MM.1S (cell line): ENCODE measurements around the gene TMEM176B.

Experiments used
- DNase-seq: peaks from one replicate; pipeline ENCODE4 v3.0.0-alpha.2; 2015
- H2AFZ ChIP-seq: fragments of 300-600 bp; sonication (generic); 2 replicates; pipeline ENCODE4 v1.6.0; 2016; ENCODE audit warnings: antibody characterized with exemption, low read length
- H3F3A ChIP-seq: fragments of 300-600 bp; sonication (generic); 2 replicates; pipeline ENCODE4 v1.6.1; 2016; ENCODE audit warnings: mild to moderate bottlenecking, antibody characterized with exemption, low read length, moderate library complexity, mixed read lengths; ENCODE audit not compliant: insufficient read depth
- H3K27ac ChIP-seq: fragments of 300-600 bp; sonication (generic); 2 replicates; pipeline ENCODE4 v1.5.1; 2016; ENCODE audit warnings: mild to moderate bottlenecking, low read length
- H3K27me3 ChIP-seq: fragments of 300-600 bp; sonication (generic); replicated peaks from 2 replicates; pipeline ENCODE4 v1.6.0; 2016; ENCODE audit warnings: low read length; ENCODE audit not compliant: insufficient read depth
- H3K36me3 ChIP-seq: fragments of 300-600 bp; sonication (generic); replicated peaks from 2 replicates; pipeline ENCODE4 v1.6.1; 2016; ENCODE audit warnings: mild to moderate bottlenecking, low read length, mixed read lengths; ENCODE audit not compliant: insufficient read depth
- H3K4me1 ChIP-seq: fragments of 300-600 bp; sonication (generic); 2 replicates; pipeline ENCODE4 v1.6.1; 2016; ENCODE audit warnings: low read length, mixed read lengths
- H3K4me2 ChIP-seq: fragments of 300-600 bp; sonication (generic); 2 replicates; pipeline ENCODE4 v1.6.0; 2016; ENCODE audit warnings: low read depth, low read length
- H3K4me3 ChIP-seq: fragments of 300-600 bp; sonication (generic); 2 replicates; pipeline ENCODE4 v1.5.1; 2016; ENCODE audit warnings: low read length, mixed read lengths
- H3K79me2 ChIP-seq: fragments of 300-600 bp; sonication (generic); 2 replicates; pipeline ENCODE4 v1.6.1; 2016; ENCODE audit warnings: mixed run types, low read length, mixed read lengths
- H3K9ac ChIP-seq: fragments of 300-600 bp; sonication (generic); 2 replicates; pipeline ENCODE4 v1.6.1; 2016; ENCODE audit warnings: low read length, mixed read lengths
- H3K9me2 ChIP-seq: fragments of 300-600 bp; sonication (generic); replicated peaks from 2 replicates; pipeline ENCODE4 v1.6.1; 2016; ENCODE audit warnings: mild to moderate bottlenecking, low read length, mixed read lengths; ENCODE audit not compliant: insufficient read depth
- H3K9me3 ChIP-seq: fragments of 300-600 bp; sonication (generic); replicated peaks from 2 replicates; pipeline ENCODE4 v1.6.1; 2016; ENCODE audit warnings: mild to moderate bottlenecking, low read length, mixed read lengths; ENCODE audit not compliant: insufficient read depth
- H4K20me1 ChIP-seq: fragments of 300-600 bp; sonication (generic); 2 replicates; pipeline ENCODE4 v1.6.1; 2016; ENCODE audit warnings: mild to moderate bottlenecking, low read length, moderate library complexity, mixed read lengths; ENCODE audit not compliant: insufficient read depth
- EZH2 ChIP-seq: fragments of 300-600 bp; sonication (generic); optimal IDR thresholded peaks from 2 replicates; pipeline ENCODE3; 2017; ENCODE audit warnings: low read depth, mild to moderate bottlenecking, antibody characterized with exemption, low read length, mixed read lengths
- EZH2phosphoT487 ChIP-seq: fragments of 300-600 bp; sonication (generic); IDR thresholded peaks from 2 replicates; pipeline ENCODE4 v1.6.1; 2018; ENCODE audit warnings: antibody characterized with exemption, low read length
- TF ChIP-seq, protein P1 (sequence below): fragments of 300-600 bp; sonication (generic); IDR thresholded peaks from 2 replicates; pipeline ENCODE4 v1.5.1; 2016; ENCODE audit warnings: antibody characterized with exemption, low read length, mixed read lengths

Gene TMEM176B

GRCh38 chr7:150745086-150745485 lies 55.1 kb downstream of the TMEM176B start:
- Histone ChIP-seq H3F3A (no peaks in the 10 kb centered on the region), H2AFZ (no peak overlapping the region), H3K4me1 (no peaks in the 10 kb centered on the region), H3K4me3 (no peak overlapping the region), H3K9me2 (no peaks in the 10 kb centered on the region), H3K9me3 (no peaks in the 10 kb centered on the region), H3K79me2 (no peaks in the 10 kb centered on the region), H4K20me1 (no peaks in the 10 kb centered on the region), H3K9ac (no peak overlapping the region), H3K4me2 (no peak overlapping the region), H3K36me3 (no peaks in the 10 kb centered on the region), H3K27me3 (no peaks in the 10 kb centered on the region), H3K27ac (no peak overlapping the region)
- TF ChIP-seq EZH2 (no peak), EZH2phosphoT487 (no peak)
- TF ChIP-seq, protein P1, sequence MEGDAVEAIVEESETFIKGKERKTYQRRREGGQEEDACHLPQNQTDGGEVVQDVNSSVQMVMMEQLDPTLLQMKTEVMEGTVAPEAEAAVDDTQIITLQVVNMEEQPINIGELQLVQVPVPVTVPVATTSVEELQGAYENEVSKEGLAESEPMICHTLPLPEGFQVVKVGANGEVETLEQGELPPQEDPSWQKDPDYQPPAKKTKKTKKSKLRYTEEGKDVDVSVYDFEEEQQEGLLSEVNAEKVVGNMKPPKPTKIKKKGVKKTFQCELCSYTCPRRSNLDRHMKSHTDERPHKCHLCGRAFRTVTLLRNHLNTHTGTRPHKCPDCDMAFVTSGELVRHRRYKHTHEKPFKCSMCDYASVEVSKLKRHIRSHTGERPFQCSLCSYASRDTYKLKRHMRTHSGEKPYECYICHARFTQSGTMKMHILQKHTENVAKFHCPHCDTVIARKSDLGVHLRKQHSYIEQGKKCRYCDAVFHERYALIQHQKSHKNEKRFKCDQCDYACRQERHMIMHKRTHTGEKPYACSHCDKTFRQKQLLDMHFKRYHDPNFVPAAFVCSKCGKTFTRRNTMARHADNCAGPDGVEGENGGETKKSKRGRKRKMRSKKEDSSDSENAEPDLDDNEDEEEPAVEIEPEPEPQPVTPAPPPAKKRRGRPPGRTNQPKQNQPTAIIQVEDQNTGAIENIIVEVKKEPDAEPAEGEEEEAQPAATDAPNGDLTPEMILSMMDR = no peak
- DNase-seq = no peak

GRCh38 chr7:150744041-150744656 lies 56.0 kb downstream of the TMEM176B start:
- H3K36me3 ChIP-seq = no peaks in the 10 kb centered on the region
- H3K4me1 ChIP-seq = no peaks in the 10 kb centered on the region
- no peak overlapping the region for H3K27ac ChIP-seq
- no peaks in the 10 kb centered on the region for H3F3A ChIP-seq
- H2AFZ ChIP-seq = no peak overlapping the region
- H3K79me2 ChIP-seq = no peaks in the 10 kb centered on the region
- no peak for DNase-seq
- no peak overlapping the region for H3K9ac ChIP-seq
- no peak overlapping the region for H3K4me2 ChIP-seq
- H4K20me1 ChIP-seq = no peaks in the 10 kb centered on the region
- TF ChIP-seq EZH2 = no peak
- no peak for TF ChIP-seq EZH2phosphoT487
- TF ChIP-seq, protein P1 = no peak
- no peak overlapping the region for H3K4me3 ChIP-seq
- no peaks in the 10 kb centered on the region for H3K9me2 ChIP-seq
- no peaks in the 10 kb centered on the region for H3K9me3 ChIP-seq
- no peaks in the 10 kb centered on the region for H3K27me3 ChIP-seq

DNA sequence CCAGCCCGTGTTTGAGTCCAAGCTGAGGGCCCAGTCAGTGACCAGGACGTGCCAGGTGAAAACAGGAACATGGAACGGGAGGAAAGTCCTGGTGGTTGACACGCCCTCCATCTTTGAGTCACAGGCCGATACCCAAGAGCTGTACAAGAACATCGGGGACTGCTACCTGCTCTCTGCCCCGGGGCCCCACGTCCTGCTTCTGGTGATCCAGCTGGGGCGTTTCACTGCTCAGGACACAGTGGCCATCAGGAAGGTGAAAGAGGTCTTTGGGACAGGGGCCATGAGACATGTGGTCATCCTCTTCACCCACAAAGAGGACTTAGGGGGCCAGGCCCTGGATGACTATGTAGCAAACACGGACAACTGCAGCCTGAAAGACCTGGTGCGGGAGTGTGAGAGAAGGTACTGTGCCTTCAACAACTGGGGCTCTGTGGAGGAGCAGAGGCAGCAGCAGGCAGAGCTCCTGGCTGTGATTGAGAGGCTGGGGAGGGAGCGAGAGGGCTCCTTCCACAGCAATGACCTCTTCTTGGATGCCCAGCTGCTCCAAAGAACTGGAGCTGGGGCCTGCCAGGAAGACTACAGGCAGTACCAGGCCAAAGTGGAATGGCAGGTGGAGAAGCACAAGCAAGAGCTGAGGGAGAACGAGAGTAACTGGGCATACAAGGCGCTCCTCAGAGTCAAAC lies 57.7 kb downstream of the TMEM176B start:
- Histone ChIP-seq H3K4me3 (no peak overlapping the region), H3K9ac (no peak overlapping the region), H3K27ac (no peak overlapping the region), H3K4me1 (no peaks in the 10 kb centered on the region), H2AFZ (no peak overlapping the region), H3K27me3 (no peaks in the 10 kb centered on the region), H3K9me2 (no peaks in the 10 kb centered on the region), H3K79me2 (no peaks in the 10 kb centered on the region), H3F3A (no peaks in the 10 kb centered on the region), H3K9me3 (no peaks in the 10 kb centered on the region), H3K36me3 (no peaks in the 10 kb centered on the region), H4K20me1 (no peaks in the 10 kb centered on the region), H3K4me2 (no peak overlapping the region)
- no peak for TF ChIP-seq EZH2phosphoT487
- no peak for TF ChIP-seq EZH2
- TF ChIP-seq, protein P1 = no peak
- DNase-seq = no peak
